Esophagus mucosa (tissue), 1 donor: Measurements from ENCODE around the gene PDLIM7. TPM values are rescaled to one million over a fixed set of nuclear protein-coding genes. Genes with fewer than 3 reads are reported as not detected.

Experiments
- ATAC-seq: fragments of 200-7000 bp; cut with Tn5 transposase; one replicate; pipeline ENCODE4 v1.9.1; 2020
- total RNA-seq: library from RNA; stranded (reverse); gene quantifications from one replicate; pipeline ENCODE4 v1.2.4, GENCODE V29; 2023
- donor health status: DM: yes; HTN: yes; CAD: no.

The PDLIM7 gene
- total RNA-seq, 1 donor from 2014 or later: 23.0 TPM

DNA sequence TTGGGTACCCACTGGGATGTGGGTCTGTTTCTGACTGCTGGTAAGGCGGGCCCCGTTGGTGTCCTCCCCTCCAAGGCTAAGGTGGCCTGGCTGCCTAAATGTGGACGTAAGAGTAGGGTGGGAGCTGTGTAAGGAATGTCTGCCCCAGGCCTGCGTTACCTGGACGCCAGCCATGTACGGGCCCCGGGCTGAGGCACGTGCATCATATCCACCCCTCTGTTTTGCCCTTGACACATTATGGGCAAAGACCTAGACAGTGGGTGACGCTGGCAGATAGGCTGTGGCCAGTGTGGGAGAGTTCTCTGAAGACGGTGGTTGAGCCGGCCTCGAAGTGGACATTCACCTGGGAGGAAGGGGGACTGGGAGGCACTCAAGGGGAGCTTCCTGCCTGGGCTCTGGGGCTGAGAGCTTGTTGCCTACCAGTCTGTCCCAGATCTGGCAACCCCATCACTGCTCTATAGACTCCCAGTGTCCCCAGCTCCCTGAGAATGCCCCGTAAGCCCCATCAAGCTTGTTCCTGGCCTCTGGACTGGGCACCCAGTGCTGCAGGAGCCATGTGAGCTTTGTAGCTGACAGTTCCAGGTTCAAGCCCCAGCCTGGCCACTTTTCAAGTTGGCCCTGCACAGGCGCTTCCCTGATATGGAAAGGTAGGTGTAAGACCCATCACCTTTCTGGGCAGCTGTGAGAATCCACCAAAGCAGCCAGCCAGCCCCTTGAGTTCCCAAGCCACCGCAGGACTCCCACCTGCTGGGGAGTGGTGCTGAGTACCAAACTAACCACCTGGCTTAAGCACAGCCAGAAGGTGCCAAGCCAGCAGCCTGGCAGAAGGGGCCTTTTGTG is 54.0 kb downstream of the PDLIM7 start:
- ATAC-seq: no peak

DNA sequence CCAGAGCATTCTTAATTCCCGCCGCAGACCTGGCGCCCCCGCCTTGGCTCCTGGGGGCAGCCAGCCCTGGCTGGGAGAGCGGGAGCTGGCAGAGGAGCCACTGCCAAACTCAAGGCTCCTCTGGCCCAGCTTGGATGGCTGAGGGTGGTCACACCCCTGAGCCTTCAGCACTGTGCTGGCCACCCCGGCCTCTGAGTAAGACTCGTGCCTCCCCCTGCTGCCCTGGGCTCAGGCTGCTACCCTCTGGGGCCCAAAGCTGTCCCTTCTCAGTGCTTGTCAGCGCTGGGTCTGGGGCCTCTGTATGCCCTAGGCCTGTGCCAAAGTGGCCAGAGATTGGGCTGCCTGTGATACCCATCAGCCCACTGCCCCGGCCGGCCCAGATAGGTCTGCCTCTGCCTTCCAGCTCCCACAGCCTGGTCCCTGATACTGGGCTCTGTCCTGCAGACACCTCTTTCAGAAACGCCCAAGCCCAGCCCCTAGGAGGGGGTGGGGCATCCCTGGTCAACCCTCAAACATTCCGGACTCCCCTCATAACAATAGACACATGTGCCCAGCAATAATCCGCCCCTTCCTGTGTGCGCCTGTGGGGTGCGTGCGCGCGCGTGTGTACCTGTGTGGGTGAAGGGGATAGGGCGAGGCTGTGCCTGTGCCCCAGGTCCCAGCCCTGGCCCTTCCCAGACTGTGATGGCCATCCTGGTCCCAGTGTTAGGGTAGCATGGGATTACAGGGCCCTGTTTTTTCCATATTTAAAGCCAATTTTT is 55.2 kb downstream of the PDLIM7 start:
- ATAC-seq: no peak

DNA sequence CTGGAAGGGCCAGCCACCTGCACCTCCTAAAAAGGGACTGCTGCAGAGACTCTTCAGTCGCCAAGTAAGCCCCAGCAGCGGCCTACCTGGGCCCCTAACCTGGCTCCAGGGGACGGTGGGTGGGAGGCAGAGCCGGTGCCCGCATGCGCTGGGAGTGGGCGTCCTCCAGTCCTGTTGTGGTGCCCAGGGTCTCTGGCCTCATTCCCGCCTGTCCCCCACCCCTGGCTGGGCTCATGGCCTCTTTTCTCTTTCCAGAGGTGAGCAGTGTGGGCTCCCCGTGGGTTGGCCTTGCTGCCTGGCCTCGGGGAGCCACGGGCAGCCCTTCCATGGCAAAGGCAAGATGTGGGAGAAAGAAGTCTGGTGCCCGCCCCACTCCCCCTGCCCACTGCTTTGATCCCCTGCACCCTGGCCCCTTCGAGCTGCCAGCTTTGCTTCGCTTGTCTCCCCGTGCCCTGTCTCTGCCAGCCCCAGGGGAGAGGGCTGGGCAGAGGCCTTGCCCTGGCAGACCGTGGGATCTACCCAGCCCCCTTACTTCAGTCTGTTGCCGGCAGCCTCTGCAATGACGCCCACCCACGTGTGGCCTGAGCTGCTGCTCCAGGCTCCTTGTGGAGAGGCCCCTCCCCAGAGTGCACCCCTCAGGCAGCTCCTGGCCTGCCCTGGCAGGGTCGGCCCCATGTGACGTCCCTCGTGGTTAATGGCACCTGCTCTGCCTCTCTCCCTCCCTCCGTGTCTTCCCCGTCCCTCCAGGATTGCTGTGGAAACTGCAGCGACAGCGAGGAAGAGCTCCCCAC is 56.2 kb downstream of the PDLIM7 start:
- ATAC-seq: no peak

DNA sequence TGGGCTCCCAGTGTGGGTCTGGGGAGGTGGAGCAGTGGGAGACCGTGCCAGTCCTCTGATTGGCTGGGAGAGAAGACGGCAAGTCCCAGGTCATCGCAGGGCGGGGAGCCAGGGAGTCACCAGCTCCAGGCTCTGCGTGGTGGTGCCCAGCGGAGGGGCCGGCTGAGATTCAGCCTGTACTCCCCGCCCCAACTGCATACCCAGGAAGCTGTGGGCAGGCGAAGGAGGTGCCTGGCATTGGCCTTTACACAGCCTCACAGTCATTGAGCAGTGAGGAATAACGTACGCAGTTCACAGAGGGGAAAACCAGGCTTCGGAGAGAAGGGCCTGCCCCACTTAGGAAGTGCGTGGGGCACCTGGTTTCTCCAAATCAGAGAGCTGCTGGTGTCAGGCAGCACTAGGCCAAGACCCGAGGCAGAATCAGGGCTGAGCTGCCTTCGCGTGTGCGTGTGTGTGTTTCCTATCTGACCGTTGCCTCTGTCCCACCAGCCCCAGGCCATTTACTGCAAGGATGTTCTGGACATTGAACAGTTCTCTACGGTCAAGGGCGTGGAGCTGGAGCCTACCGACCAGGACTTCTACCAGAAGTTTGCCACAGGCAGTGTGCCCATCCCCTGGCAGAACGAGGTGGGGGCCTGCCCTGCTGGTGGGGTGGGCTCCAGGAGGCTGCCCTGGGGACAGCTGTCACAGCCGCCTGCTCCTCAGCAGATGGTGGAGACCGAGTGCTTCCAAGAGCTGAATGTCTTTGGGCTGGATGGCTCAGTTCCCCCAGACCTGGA is 57.0 kb downstream of the PDLIM7 start:
- no peak for ATAC-seq

DNA sequence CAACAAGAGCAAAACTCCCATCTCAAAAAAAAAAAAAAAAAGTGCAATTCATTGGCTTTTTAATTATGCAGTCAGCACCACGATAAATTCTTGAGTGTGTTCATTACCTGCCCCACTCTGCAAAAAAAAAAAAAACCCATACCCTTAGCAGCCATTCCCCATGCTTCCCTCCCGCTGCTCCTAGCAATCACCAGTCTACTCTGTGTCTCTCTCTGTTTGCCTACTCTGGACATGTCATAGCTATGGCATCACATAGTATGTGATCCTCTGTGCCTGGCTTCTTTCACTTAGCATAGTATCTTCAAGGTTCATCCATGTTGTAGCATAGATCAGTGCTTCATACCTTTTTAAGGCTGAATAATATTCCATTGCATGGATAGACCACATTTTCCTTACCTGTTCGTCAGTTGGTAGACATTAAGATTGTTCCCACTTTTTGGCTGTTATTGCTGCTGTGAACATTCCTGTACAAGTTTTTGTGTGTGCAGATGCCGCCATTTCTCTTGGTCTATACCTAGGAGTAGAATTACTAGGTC is 57.8 kb downstream of the PDLIM7 start:
- ATAC-seq: no peak

DNA sequence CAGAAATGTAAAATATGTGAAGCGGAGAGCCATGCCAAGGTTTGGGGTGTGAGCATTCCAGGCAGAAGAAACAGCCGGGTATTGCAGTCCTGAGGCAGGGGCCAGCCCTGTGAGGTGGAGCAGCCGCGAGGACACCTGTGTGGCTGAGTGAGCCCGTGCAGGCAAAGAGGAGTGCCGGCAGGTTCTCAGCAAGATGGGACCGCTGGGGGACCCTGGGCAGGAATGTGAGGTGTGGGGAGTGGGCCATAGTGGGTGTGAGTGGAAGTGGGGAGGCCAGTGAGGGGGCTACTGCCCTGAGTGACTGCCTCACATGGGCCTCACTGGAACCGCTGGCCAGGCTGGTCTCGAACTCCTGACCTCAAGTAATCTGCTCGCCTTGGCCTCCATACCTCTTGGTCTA is 58.9 kb downstream of the PDLIM7 start:
- no peak for ATAC-seq

DNA sequence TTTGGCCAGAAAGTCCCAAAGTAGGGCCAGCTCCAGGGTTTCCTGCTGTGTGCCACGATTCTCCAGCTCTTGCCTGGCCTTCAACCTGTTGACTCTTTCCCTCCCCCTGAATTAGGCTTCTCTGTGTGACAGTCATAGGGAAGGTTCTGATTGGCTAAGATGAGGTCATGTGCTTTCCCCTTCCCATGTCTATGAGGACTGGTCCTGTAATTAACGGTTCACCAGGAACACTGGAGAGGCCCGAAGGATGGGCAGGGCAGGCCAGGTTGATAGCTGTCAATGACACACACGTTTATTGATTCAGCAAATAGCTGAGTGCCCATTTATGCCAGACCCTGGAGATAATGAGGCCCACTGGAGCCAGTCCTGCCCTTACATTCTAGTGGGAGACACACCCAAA is 59.8 kb downstream of the PDLIM7 start:
- ATAC-seq: no peak

DNA sequence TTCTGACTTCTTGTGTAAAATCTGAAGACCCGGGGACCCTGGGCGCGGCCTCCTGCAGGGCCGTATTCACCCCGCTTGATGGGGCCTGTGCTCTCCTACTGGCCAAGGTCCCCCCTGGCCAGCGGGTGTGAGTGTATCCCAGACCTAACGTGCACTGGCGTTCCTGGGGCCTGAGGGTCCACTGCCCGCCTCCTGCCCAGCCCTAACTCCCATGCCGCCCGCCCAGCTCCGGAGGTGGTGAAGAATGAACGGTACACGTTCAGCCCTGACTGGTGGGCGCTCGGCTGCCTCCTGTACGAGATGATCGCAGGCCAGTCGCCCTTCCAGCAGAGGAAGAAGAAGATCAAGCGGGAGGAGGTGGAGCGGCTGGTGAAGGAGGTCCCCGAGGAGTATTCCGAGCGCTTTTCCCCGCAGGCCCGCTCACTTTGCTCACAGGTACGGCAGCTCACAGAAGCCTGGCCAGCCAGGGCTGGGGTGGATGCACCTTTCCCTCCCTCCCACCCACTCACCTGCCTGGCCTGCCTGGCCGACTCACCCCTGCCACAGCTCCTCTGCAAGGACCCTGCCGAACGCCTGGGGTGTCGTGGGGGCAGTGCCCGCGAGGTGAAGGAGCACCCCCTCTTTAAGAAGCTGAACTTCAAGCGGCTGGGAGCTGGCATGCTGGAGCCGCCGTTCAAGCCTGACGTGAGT is 61.4 kb downstream of the PDLIM7 start:
- no peak for ATAC-seq

DNA sequence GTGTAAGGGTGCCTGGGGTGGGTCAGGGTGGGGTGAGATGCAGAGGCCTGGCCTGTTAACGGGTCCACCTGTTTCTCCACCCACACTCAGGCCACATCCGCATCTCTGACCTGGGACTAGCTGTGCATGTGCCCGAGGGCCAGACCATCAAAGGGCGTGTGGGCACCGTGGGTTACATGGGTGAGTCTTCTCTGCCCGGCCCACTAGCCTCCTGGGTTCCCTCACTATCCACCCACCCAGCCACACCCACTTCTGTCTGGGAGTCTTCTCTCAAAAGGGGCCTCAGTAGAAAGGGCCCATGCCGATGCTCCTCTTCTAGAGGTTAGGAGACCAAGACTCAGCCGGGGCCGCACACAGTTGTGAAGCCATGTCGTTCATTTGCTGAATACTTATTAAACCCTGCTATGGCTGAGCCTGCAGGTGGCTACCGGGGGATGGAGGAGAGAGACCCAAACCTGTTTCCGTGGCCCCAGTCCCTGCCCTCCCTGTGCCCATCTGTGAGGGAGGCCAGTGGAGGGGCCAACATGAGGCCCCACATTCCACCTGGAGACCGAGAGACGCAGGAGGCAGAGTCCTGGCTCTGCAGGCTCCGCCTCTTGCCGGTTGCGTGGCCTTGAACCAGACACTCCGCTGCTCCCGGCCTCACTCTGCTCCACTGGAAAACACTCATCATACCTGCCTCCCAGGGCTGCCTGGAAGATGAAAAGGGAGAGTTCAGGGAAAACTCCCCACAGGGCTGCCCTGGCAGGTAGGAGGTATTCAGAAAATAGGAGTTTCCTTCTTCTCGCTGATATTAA is 62.3 kb downstream of the PDLIM7 start:
- no peak for ATAC-seq

DNA sequence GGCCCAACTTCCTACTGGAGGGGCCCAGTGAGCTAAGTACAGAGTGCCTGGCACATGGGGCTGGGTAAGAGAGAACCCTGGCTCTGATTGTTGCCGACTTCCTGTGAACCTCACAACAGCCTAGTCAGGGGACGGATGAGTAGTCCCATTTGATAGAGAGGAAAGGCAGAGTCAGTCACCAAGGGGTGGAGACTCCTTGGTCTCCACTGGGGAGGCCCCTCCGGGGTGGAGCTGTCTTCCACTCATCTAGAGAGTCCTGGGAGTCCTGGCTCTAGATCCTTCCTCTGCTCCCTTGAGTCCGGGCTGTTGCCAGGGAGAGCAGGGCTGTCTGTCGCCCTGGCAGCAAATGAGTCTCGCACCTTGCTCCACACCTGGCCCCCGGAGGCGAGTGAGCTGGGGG is 63.0 kb downstream of the PDLIM7 start:
- ATAC-seq: no peak

DNA sequence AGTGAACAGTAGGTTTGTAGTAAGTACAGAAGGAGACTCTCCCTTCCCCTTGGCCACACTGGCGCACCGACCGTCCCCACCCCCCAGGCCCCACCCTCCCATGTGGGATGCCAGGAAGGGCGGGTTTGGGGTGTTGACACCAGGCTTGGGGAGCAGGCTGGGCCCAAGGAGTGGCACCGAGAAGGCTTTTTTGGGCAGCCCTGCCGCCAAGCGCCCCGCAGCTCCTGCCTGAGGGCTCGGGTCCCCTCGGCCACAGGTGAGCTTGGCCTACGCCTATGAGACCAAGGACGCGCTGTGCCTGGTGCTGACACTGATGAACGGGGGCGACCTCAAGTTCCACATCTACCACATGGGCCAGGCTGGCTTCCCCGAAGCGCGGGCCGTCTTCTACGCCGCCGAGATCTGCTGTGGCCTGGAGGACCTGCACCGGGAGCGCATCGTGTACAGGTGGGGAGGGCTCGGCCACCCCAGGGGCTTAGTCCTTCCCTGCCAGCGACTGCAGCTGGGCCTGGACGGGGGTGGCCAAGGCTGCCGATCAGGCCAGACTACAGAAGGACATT is 63.7 kb downstream of the PDLIM7 start:
- peak; percentile 27 for ATAC-seq

Other genes with a start within 250 kb of the PDLIM7 start
- gene RAB24, start 193.9 kb downstream of the PDLIM7 start, total RNA-seq: 31.8 TPM
- gene PRELID1, start 193.8 kb downstream of the PDLIM7 start, total RNA-seq: 144 TPM
- gene MXD3, start 185.7 kb downstream of the PDLIM7 start, total RNA-seq: 7.8 TPM
- 162 TPM for gene LMAN2, start 145.9 kb downstream of the PDLIM7 start, total RNA-seq
- gene RGS14, start 139.7 kb downstream of the PDLIM7 start, total RNA-seq: 59.5 TPM
- 0.60 TPM for gene SLC34A1, start 113.2 kb downstream of the PDLIM7 start, total RNA-seq
- not detected for gene PFN3, start 96.9 kb downstream of the PDLIM7 start, total RNA-seq
- gene F12, start 88.0 kb downstream of the PDLIM7 start, total RNA-seq: 32.8 TPM
- 26.6 TPM for gene GRK6, start 70.9 kb downstream of the PDLIM7 start, total RNA-seq
- gene PRR7, start 50.8 kb downstream of the PDLIM7 start, total RNA-seq: 4.3 TPM
- 27.2 TPM for gene DBN1, start 24.0 kb downstream of the PDLIM7 start, total RNA-seq
- 3.3 TPM for gene DOK3, start 12.2 kb upstream of the PDLIM7 start, total RNA-seq
- gene DDX41, start 19.4 kb upstream of the PDLIM7 start, total RNA-seq: 64.2 TPM
- gene FAM193B, start 57.0 kb upstream of the PDLIM7 start, total RNA-seq: 31.6 TPM
- gene TMED9, start 94.6 kb upstream of the PDLIM7 start, total RNA-seq: 116 TPM
- gene B4GALT7, start 102.5 kb upstream of the PDLIM7 start, total RNA-seq: 13.1 TPM